ENCODE results near the gene LTF. TPM values are rescaled to one million over a fixed set of nuclear protein-coding genes. Genes with fewer than 3 reads are reported as not detected.
A peak's percentile ranks its signal among the peaks of the same experiment; 100 is the strongest.

The LTF gene
- total and polyA plus RNA-seq, 2 of the 13 experiments (the other 11 are each of a cell fraction or from before 2014, with no cell fraction given), result not detected

DNA sequence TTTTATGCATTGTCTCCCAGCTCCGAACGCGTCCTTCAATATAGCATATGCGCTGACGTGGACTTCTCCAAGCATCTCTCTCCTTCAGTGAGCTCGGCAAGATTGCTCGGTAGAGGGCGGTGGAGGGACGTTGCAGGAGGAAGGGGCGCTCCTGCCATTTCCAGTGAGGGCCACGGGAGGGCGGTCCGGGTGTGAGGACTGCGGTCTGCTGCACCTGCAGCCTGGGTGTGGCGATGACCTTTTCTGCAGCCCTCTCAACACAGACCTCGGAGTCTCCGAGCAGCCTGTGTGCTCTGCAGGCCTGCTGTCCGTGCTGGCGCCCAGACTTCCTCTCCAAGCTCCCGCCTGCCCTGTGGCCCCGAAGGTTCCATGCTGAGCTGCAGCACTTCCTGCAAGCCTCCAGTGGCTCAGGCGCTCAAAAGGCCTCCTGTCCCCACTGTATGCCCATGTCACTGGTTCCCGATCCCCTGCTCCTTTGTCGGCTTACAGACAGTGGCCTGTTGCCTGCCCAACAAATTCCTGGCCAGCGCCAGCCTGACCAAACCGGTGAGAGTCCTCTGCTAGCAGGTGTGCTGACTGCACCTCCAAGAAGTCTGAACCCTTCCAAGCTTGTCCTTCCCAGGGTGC lies 24.1 kb upstream of the LTF start (continued):
- TF ChIP-seq ZNF121 (CRISPR knock-in tag; IDR thresholded peaks at IDR 0.05) (no peak), U2AF2 (IDR thresholded peaks at IDR 0.05; ENCODE audit: low read depth, low read length) (no peak), PHF8 (CRISPR knock-in tag; IDR thresholded peaks at IDR 0.05) (no peak), YEATS2 (CRISPR knock-in tag; IDR thresholded peaks at IDR 0.05; ENCODE audit: borderline replicate concordance) (peak; percentile 58; the same call in 1 of the 2 replicates), DNMT1 (CRISPR knock-in tag; IDR thresholded peaks at IDR 0.05) (no peak), ZNF709 (CRISPR knock-in tag; IDR thresholded peaks at IDR 0.05) (no peak), JUND (CRISPR knock-in tag; IDR thresholded peaks at IDR 0.05) (no peak), SMAD1 (CRISPR knock-in tag; IDR thresholded peaks at IDR 0.05; ENCODE audit: borderline replicate concordance, low read depth) (no peak), EP300 (IDR thresholded peaks at IDR 0.05; ENCODE audit: low read depth in 2 of 2, low read length in 2 of 2) (no peak), EP300 (CRISPR knock-in tag; IDR thresholded peaks at IDR 0.05; ENCODE audit: borderline replicate concordance) (no peak), ZNF446 (CRISPR knock-in tag; IDR thresholded peaks at IDR 0.05) (no peak), FLYWCH1 (CRISPR knock-in tag; IDR thresholded peaks at IDR 0.05) (no peak), SYNCRIP (IDR thresholded peaks at IDR 0.05; ENCODE audit: insufficient read depth, low read depth, low read length) (no peak), ZNF556 (CRISPR knock-in tag; IDR thresholded peaks at IDR 0.05; ENCODE audit: borderline replicate concordance) (no peak; the same call in 1 of the 2 replicates), RBAK (CRISPR knock-in tag; IDR thresholded peaks at IDR 0.05) (no peak), YEATS4 (CRISPR knock-in tag; IDR thresholded peaks at IDR 0.05; ENCODE audit: borderline replicate concordance) (no peak)
- TF ChIP-seq, protein P1, sequence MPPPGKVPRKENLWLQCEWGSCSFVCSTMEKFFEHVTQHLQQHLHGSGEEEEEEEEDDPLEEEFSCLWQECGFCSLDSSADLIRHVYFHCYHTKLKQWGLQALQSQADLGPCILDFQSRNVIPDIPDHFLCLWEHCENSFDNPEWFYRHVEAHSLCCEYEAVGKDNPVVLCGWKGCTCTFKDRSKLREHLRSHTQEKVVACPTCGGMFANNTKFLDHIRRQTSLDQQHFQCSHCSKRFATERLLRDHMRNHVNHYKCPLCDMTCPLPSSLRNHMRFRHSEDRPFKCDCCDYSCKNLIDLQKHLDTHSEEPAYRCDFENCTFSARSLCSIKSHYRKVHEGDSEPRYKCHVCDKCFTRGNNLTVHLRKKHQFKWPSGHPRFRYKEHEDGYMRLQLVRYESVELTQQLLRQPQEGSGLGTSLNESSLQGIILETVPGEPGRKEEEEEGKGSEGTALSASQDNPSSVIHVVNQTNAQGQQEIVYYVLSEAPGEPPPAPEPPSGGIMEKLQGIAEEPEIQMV (CRISPR knock-in tag; IDR thresholded peaks at IDR 0.05; ENCODE audit: low read depth), result no peak
- TF ChIP-seq, protein P2, sequence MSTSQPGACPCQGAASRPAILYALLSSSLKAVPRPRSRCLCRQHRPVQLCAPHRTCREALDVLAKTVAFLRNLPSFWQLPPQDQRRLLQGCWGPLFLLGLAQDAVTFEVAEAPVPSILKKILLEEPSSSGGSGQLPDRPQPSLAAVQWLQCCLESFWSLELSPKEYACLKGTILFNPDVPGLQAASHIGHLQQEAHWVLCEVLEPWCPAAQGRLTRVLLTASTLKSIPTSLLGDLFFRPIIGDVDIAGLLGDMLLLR (CRISPR knock-in tag; IDR thresholded peaks at IDR 0.05), result no peak
- TF ChIP-seq, protein P3, sequence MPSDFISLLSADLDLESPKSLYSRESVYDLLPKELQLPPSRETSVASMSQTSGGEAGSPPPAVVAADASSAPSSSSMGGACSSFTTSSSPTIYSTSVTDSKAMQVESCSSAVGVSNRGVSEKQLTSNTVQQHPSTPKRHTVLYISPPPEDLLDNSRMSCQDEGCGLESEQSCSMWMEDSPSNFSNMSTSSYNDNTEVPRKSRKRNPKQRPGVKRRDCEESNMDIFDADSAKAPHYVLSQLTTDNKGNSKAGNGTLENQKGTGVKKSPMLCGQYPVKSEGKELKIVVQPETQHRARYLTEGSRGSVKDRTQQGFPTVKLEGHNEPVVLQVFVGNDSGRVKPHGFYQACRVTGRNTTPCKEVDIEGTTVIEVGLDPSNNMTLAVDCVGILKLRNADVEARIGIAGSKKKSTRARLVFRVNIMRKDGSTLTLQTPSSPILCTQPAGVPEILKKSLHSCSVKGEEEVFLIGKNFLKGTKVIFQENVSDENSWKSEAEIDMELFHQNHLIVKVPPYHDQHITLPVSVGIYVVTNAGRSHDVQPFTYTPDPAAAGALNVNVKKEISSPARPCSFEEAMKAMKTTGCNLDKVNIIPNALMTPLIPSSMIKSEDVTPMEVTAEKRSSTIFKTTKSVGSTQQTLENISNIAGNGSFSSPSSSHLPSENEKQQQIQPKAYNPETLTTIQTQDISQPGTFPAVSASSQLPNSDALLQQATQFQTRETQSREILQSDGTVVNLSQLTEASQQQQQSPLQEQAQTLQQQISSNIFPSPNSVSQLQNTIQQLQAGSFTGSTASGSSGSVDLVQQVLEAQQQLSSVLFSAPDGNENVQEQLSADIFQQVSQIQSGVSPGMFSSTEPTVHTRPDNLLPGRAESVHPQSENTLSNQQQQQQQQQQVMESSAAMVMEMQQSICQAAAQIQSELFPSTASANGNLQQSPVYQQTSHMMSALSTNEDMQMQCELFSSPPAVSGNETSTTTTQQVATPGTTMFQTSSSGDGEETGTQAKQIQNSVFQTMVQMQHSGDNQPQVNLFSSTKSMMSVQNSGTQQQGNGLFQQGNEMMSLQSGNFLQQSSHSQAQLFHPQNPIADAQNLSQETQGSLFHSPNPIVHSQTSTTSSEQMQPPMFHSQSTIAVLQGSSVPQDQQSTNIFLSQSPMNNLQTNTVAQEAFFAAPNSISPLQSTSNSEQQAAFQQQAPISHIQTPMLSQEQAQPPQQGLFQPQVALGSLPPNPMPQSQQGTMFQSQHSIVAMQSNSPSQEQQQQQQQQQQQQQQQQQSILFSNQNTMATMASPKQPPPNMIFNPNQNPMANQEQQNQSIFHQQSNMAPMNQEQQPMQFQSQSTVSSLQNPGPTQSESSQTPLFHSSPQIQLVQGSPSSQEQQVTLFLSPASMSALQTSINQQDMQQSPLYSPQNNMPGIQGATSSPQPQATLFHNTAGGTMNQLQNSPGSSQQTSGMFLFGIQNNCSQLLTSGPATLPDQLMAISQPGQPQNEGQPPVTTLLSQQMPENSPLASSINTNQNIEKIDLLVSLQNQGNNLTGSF (CRISPR knock-in tag; IDR thresholded peaks at IDR 0.05), result no peak
- TF ChIP-seq, protein P4, sequence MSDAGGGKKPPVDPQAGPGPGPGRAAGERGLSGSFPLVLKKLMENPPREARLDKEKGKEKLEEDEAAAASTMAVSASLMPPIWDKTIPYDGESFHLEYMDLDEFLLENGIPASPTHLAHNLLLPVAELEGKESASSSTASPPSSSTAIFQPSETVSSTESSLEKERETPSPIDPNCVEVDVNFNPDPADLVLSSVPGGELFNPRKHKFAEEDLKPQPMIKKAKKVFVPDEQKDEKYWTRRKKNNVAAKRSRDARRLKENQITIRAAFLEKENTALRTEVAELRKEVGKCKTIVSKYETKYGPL (CRISPR knock-in tag; IDR thresholded peaks at IDR 0.05), result no peak
- TF ChIP-seq, protein P5, sequence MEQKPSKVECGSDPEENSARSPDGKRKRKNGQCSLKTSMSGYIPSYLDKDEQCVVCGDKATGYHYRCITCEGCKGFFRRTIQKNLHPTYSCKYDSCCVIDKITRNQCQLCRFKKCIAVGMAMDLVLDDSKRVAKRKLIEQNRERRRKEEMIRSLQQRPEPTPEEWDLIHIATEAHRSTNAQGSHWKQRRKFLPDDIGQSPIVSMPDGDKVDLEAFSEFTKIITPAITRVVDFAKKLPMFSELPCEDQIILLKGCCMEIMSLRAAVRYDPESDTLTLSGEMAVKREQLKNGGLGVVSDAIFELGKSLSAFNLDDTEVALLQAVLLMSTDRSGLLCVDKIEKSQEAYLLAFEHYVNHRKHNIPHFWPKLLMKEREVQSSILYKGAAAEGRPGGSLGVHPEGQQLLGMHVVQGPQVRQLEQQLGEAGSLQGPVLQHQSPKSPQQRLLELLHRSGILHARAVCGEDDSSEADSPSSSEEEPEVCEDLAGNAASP (CRISPR knock-in tag; IDR thresholded peaks at IDR 0.05; ENCODE audit: borderline replicate concordance), result peak; percentile 49; the same call in 1 of the 2 replicates

Data from HepG2 (cell line).